Measurements from ENCODE around the gene NKAIN2. TPM values are rescaled to one million over a fixed set of nuclear protein-coding genes. Genes with fewer than 3 reads are reported as not detected.

Gene NKAIN2
- total and polyA plus RNA-seq, 7 donors, result under 0.01 to 4.4 (median 0.75) TPM; not detected in 1

DNA sequence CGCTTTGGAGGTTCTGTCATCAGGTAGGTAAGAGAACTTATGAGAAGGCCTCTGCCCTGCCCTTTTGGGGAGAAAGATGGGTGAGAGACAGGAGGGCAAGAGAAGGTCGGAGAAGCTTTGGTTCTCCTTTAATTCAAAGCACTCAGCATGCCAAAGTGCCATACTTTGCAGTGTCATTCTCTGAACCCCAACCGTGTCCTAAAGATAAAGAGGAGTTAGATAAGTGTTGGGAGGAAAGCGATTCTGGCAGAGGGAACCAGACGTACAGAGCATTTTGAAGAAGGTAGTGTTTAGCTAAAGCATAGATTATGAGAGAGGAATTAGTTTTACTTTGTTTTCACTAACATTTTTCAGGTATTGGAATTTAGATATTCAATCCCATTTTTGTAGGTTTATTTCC lies 40.3 kb downstream of the NKAIN2 start:
- Histone ChIP-seq H3K36me3 (no peaks in the 10 kb centered on the region), H3K27me3 (no peaks in the 10 kb centered on the region), H3K27ac (no peak overlapping the region), H3K9me3 (no peaks in the 10 kb centered on the region), H3K4me3 (no peak overlapping the region), H3K4me1 (no peaks in the 10 kb centered on the region)
- no peak for DNase-seq
- WGBS, 2 donors, result 89 to 90% methylated on average over 5 of the region's 5 CpGs
- intact Hi-C loops (cut with DNase I), result no loop called here
- no peak for TF ChIP-seq POLR2AphosphoS5 (IDR thresholded peaks at IDR 0.05)
- TF ChIP-seq POLR2A (IDR thresholded peaks at IDR 0.05), result no peak
- TF ChIP-seq, protein P1, sequence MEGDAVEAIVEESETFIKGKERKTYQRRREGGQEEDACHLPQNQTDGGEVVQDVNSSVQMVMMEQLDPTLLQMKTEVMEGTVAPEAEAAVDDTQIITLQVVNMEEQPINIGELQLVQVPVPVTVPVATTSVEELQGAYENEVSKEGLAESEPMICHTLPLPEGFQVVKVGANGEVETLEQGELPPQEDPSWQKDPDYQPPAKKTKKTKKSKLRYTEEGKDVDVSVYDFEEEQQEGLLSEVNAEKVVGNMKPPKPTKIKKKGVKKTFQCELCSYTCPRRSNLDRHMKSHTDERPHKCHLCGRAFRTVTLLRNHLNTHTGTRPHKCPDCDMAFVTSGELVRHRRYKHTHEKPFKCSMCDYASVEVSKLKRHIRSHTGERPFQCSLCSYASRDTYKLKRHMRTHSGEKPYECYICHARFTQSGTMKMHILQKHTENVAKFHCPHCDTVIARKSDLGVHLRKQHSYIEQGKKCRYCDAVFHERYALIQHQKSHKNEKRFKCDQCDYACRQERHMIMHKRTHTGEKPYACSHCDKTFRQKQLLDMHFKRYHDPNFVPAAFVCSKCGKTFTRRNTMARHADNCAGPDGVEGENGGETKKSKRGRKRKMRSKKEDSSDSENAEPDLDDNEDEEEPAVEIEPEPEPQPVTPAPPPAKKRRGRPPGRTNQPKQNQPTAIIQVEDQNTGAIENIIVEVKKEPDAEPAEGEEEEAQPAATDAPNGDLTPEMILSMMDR (IDR thresholded peaks at IDR 0.05), result no peak
- no peak for TF ChIP-seq EP300 (IDR thresholded peaks at IDR 0.05)

DNA sequence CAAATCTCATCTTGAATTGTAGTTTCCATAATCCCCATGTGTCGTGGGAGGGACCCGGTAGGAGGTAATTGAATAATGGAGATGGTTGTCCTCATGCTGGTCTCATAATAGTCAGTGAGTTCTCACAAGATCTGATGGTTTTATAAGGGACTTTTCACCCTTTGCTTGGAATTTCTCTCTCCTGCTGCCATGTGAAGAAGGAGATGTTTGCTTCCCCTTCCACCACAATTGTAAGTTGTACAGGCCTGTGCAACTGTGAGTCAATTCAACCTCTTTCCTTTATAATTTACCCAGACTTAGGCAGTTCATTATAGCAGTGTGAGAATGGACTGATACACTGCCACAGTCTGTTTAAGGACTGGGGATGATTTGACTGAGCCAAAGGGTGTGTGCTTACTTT lies 44.7 kb downstream of the NKAIN2 start:
- WGBS, 2 donors, result 92% methylated on average over 2 of the region's 2 CpGs
- intact Hi-C loops (cut with DNase I), result no loop called here
- DNase-seq, result no peak
- no peaks in the 10 kb centered on the region for H3K4me1 ChIP-seq
- no peaks in the 10 kb centered on the region for H3K9me3 ChIP-seq
- TF ChIP-seq POLR2AphosphoS5 (IDR thresholded peaks at IDR 0.05) (no peak), POLR2A (IDR thresholded peaks at IDR 0.05) (no peak), EP300 (IDR thresholded peaks at IDR 0.05) (no peak)
- TF ChIP-seq, protein P1 (IDR thresholded peaks at IDR 0.05), result no peak
- no peaks in the 10 kb centered on the region for H3K27me3 ChIP-seq
- H3K27ac ChIP-seq, result no peak overlapping the region
- no peak overlapping the region for H3K4me3 ChIP-seq
- H3K36me3 ChIP-seq, result no peaks in the 10 kb centered on the region

DNA sequence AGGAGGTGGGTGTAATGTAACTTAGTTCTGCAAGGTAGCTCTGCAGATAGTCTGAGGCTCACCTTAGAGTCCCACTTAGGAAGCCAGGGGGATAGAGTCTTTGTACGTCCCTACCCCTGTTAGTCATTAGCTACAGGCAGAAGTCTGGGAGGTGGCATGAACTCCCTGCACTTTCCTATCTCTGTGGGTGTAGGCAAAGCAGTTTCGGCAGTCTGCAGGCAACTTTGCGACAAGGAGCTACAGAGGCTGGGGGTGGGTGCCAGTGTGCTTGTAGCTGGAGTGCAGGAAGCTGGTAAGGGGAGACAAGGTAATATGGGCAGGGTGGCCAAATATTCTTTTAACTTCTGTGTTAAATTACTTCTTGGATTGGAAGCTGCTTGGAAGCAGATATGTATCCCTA lies 45.7 kb downstream of the NKAIN2 start:
- TF ChIP-seq POLR2A (IDR thresholded peaks at IDR 0.05), result no peak
- no peak for TF ChIP-seq EP300 (IDR thresholded peaks at IDR 0.05)
- no peak for TF ChIP-seq POLR2AphosphoS5 (IDR thresholded peaks at IDR 0.05)
- TF ChIP-seq, protein P1 (IDR thresholded peaks at IDR 0.05), result no peak
- Histone ChIP-seq H3K27ac (no peak overlapping the region), H3K27me3 (no peaks in the 10 kb centered on the region), H3K4me3 (no peak overlapping the region), H3K9me3 (no peaks in the 10 kb centered on the region), H3K4me1 (no peaks in the 10 kb centered on the region), H3K36me3 (no peaks in the 10 kb centered on the region)
- intact Hi-C loops (cut with DNase I), result no loop called here
- WGBS, 2 donors, result 50 to 77% methylated on average over 3 of the region's 3 CpGs
- DNase-seq, result no peak

DNA sequence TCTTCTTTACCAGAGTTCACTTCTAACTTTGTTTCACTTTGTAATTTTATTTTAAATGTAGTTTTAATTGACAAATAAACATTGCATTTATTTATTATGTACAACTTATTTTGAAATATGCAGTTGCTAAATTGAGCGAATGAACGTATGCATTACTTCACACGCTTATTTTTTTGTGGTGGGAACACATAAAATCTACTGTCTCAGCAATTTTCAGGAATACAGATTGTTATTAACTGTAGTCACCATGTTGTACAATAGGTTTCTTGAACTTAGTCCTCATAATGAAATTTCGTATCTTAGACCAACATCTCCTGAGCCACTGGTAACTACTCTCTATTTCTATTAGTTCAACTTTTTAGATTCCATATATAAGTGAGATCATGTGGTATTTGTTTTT lies 46.9 kb downstream of the NKAIN2 start:
- no peaks in the 10 kb centered on the region for H3K9me3 ChIP-seq
- no peak for DNase-seq
- TF ChIP-seq, protein P1 (IDR thresholded peaks at IDR 0.05), result no peak
- no peak for TF ChIP-seq EP300 (IDR thresholded peaks at IDR 0.05)
- no peak for TF ChIP-seq POLR2A (IDR thresholded peaks at IDR 0.05)
- TF ChIP-seq POLR2AphosphoS5 (IDR thresholded peaks at IDR 0.05), result no peak
- H3K27me3 ChIP-seq, result no peaks in the 10 kb centered on the region
- no peak overlapping the region for H3K27ac ChIP-seq
- H3K36me3 ChIP-seq, result no peaks in the 10 kb centered on the region
- intact Hi-C loops (cut with DNase I), result no loop called here
- H3K4me3 ChIP-seq, result no peak overlapping the region
- no peaks in the 10 kb centered on the region for H3K4me1 ChIP-seq
- WGBS, 2 donors, result 91 to 94% methylated on average over 4 of the region's 4 CpGs

DNA sequence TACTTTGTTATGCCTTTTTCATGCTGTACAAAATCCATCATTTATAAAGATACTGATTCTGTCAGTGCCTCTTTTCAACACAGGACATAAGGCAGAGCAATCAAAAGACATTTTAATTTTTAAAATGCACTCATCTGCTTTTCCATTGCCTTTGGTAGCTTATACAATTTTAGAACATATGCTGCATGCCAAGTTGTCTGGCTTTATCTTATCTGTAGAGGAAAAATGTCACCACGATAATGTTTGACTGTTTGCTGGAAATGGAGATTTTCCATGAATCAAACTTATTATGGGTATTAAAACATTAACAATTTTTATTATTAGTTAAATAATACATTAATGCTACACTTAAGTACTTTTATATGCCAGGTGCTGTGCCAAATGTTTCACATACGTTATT lies 50.5 kb downstream of the NKAIN2 start:
- H3K4me3 ChIP-seq, result no peak overlapping the region
- no peaks in the 10 kb centered on the region for H3K27me3 ChIP-seq
- intact Hi-C loops (cut with DNase I), result no loop called here
- H3K9me3 ChIP-seq, result no peaks in the 10 kb centered on the region
- no peaks in the 10 kb centered on the region for H3K36me3 ChIP-seq
- no peak overlapping the region for H3K27ac ChIP-seq
- TF ChIP-seq, protein P1 (IDR thresholded peaks at IDR 0.05), result no peak
- TF ChIP-seq POLR2AphosphoS5 (IDR thresholded peaks at IDR 0.05) (no peak), EP300 (IDR thresholded peaks at IDR 0.05) (no peak), POLR2A (IDR thresholded peaks at IDR 0.05) (no peak)
- 73 to 82% methylated on average over 2 of the region's 2 CpGs for WGBS, 2 donors
- no peaks in the 10 kb centered on the region for H3K4me1 ChIP-seq
- no peak for DNase-seq

Measured in sigmoid colon (tissue), 7 donors.